ENCODE data around the gene ZEB2.

Gene ZEB2

DNA sequence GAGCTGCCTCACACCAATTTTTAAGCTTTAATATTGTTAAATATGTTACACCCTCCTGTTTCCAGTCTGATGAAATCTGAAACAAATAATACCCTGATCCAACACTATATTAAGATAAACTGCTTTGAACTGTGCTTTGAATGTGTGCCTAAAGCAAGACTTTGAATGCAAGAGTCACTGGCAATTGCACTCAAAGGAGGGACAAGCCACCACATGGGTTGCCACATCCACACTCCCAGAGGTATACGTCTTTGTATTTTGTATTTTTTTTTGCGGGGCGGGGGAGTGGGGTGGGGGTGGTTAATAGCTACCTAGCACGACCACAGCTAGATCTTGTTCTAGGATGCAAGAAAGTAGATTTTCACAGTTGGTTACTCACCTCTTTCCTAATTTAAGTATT is 1.8 kb upstream of the ZEB2 start:
- peaks cover 10% of the 10 kb centered on the region for H3K79me2 ChIP-seq (ENCODE audit: insufficient read depth, low read length)
- H3K36me3 ChIP-seq (ENCODE audit: insufficient read depth, low read length), result no peaks in the 10 kb centered on the region
- no peak for TF ChIP-seq EZH2 (IDR thresholded peaks at IDR 0.05; ENCODE audit: borderline replicate concordance, low read depth, low read length, severe bottlenecking)
- TF ChIP-seq, protein P1, sequence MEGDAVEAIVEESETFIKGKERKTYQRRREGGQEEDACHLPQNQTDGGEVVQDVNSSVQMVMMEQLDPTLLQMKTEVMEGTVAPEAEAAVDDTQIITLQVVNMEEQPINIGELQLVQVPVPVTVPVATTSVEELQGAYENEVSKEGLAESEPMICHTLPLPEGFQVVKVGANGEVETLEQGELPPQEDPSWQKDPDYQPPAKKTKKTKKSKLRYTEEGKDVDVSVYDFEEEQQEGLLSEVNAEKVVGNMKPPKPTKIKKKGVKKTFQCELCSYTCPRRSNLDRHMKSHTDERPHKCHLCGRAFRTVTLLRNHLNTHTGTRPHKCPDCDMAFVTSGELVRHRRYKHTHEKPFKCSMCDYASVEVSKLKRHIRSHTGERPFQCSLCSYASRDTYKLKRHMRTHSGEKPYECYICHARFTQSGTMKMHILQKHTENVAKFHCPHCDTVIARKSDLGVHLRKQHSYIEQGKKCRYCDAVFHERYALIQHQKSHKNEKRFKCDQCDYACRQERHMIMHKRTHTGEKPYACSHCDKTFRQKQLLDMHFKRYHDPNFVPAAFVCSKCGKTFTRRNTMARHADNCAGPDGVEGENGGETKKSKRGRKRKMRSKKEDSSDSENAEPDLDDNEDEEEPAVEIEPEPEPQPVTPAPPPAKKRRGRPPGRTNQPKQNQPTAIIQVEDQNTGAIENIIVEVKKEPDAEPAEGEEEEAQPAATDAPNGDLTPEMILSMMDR (IDR thresholded peaks at IDR 0.05; ENCODE audit: borderline replicate concordance, extremely low read depth, low read length, poor library complexity, severe bottlenecking), result no peak
- no peak overlapping the region for H3K4me2 ChIP-seq (ENCODE audit: insufficient read depth, low read length)
- peaks cover 13% of the 10 kb centered on the region for H3K27me3 ChIP-seq (ENCODE audit: insufficient read depth, low read length, poor library complexity)
- H3K9me3 ChIP-seq (ENCODE audit: insufficient read depth, low read length, severe bottlenecking), result no peaks in the 10 kb centered on the region
- H4K20me1 ChIP-seq (ENCODE audit: insufficient read depth, low read length), result no peaks in the 10 kb centered on the region
- H3K9ac ChIP-seq (ENCODE audit: low read depth, low read length), result no peak overlapping the region
- no peak for ATAC-seq (ENCODE audit: insufficient read depth, low read depth)
- peaks cover 53% of the 10 kb centered on the region for H3K4me1 ChIP-seq (ENCODE audit: insufficient read depth, low read length)
- no peak overlapping the region for H2AFZ ChIP-seq (ENCODE audit: low read depth, low read length)
- no peak overlapping the region for H3K4me3 ChIP-seq (ENCODE audit: low read depth in 1 of 2, low read length in 2 of 2)
- DNase-seq, result no peak
- H3K27ac ChIP-seq (ENCODE audit: low read length), result no peak overlapping the region

- H3K79me2 ChIP-seq (ENCODE audit: insufficient read depth, low read length), result peaks cover 15% of the 10 kb centered on the region
- no peak for ATAC-seq (ENCODE audit: insufficient read depth, low read depth)
- no peak for TF ChIP-seq EZH2 (IDR thresholded peaks at IDR 0.05; ENCODE audit: borderline replicate concordance, low read depth, low read length, severe bottlenecking)
- TF ChIP-seq, protein P1 (IDR thresholded peaks at IDR 0.05; ENCODE audit: borderline replicate concordance, extremely low read depth, low read length, poor library complexity, severe bottlenecking), result no peak
- no peak overlapping the region for H2AFZ ChIP-seq (ENCODE audit: low read depth, low read length)
- no peaks in the 10 kb centered on the region for H4K20me1 ChIP-seq (ENCODE audit: insufficient read depth, low read length)
- no peak overlapping the region for H3K27ac ChIP-seq (ENCODE audit: low read length)
- H3K9me3 ChIP-seq (ENCODE audit: insufficient read depth, low read length, severe bottlenecking), result no peaks in the 10 kb centered on the region
- peaks cover 14% of the 10 kb centered on the region for H3K27me3 ChIP-seq (ENCODE audit: insufficient read depth, low read length, poor library complexity)
- DNase-seq, result no peak
- H3K4me1 ChIP-seq (ENCODE audit: insufficient read depth, low read length), result peaks cover 58% of the 10 kb centered on the region
- H3K9ac ChIP-seq (ENCODE audit: low read depth, low read length), result no peak overlapping the region
- H3K4me3 ChIP-seq (ENCODE audit: low read depth in 1 of 2, low read length in 2 of 2), result no peak overlapping the region
- no peak overlapping the region for H3K4me2 ChIP-seq (ENCODE audit: insufficient read depth, low read length)
- no peaks in the 10 kb centered on the region for H3K36me3 ChIP-seq (ENCODE audit: insufficient read depth, low read length)
Measured at GRCh38 chr2:144520756-144521487, 1.0 kb upstream of the ZEB2 start.

DNA sequence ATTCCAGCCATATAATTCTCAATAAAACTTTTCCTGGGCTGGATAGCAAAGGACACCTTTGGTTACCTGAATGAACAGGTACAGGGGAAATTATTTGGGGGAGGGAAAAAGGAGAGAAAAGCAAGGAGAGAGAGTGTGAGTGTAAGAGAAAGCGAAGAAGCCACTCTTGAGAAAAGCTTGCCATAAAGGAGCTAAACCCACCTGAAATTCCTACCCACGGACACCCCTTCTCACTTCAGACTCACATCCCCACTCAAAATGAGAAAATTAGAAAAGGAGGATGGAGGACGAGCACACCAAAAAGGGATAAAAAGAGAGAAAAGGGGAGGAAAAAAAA is 354 bp downstream of the ZEB2 start:
- H3K27ac ChIP-seq (ENCODE audit: low read length), result peak overlapping the region; percentile 62
- peaks cover 29% of the 10 kb centered on the region for H3K79me2 ChIP-seq (ENCODE audit: insufficient read depth, low read length)
- H3K9ac ChIP-seq (ENCODE audit: low read depth, low read length), result peak overlapping the region; percentile 75
- peak overlapping the region; percentile 78 for H2AFZ ChIP-seq (ENCODE audit: low read depth, low read length)
- 0 out of 2 replicates have a peak, but pooled peaks cover 4% of the 10 kb centered on the region for H4K20me1 ChIP-seq (ENCODE audit: insufficient read depth, low read length)
- H3K27me3 ChIP-seq (ENCODE audit: insufficient read depth, low read length, poor library complexity), result peaks cover 18% of the 10 kb centered on the region
- no peaks in the 10 kb centered on the region for H3K9me3 ChIP-seq (ENCODE audit: insufficient read depth, low read length, severe bottlenecking)
- H3K4me2 ChIP-seq (ENCODE audit: insufficient read depth, low read length), result peak overlapping the region; percentile 83
- no peaks in the 10 kb centered on the region for H3K36me3 ChIP-seq (ENCODE audit: insufficient read depth, low read length)
- peak overlapping the region; percentile 31 to 71; a peak in 3 of 4 replicates for H3K4me3 ChIP-seq (ENCODE audit: low read depth in 1 of 2, low read length in 2 of 2)
- ATAC-seq (ENCODE audit: insufficient read depth, low read depth) (no peak), DNase-seq (no peak)
- TF ChIP-seq, protein P1 (IDR thresholded peaks at IDR 0.05; ENCODE audit: borderline replicate concordance, extremely low read depth, low read length, poor library complexity, severe bottlenecking), result no peak
- no peak for TF ChIP-seq EZH2 (IDR thresholded peaks at IDR 0.05; ENCODE audit: borderline replicate concordance, low read depth, low read length, severe bottlenecking)
- peaks cover 69% of the 10 kb centered on the region for H3K4me1 ChIP-seq (ENCODE audit: insufficient read depth, low read length)
